ENCODE data around the gene GPR137.

GRCh38 chr11:64254326-64254725 lies 31.3 kb upstream of the GPR137 start:
- TF ChIP-seq YY1 (IDR thresholded peaks at IDR 0.05; ENCODE audit: insufficient read depth, insufficient read length): no peak
- no peak for TF ChIP-seq ZNF274 (IDR thresholded peaks at IDR 0.05; ENCODE audit: low read depth, low read length)
